ENCODE results near the gene ERG28.
"Not testable (repeated sequence)": the region's sequence is repeated elsewhere in the genome, so short reads cannot be mapped to it uniquely, and the experiment has no call there.

ERG28 gene

GRCh38 chr14:75660630-75661498 is at the start of gene ERG28, which contains the start of gene TTLL5:
Gene ERG28 (minus strand): TSS chr14:75660876. CDS start chr14:75657502, 3,374 bp downstream.
Gene TTLL5 (plus strand): TSS chr14:75661246. CDS start chr14:75663150, 1,904 bp downstream.
- peak; percentile 92 for DNase-seq (ENCODE audit: low read depth)

GRCh38 chr14:75709207-75709812 is 48.6 kb upstream of the ERG28 start:
- DNase-seq (ENCODE audit: low read depth): peak; percentile 24

- no peak for DNase-seq (ENCODE audit: low read depth)
Measured at GRCh38 chr14:75705014-75705413, 44.3 kb upstream of the ERG28 start.

- DNase-seq (ENCODE audit: low read depth): no peak
Measured at GRCh38 chr14:75703467-75703866, 42.8 kb upstream of the ERG28 start.

- DNase-seq (ENCODE audit: low read depth): no peak
Measured at GRCh38 chr14:75702616-75703261, 42.1 kb upstream of the ERG28 start.

- no peak for DNase-seq (ENCODE audit: low read depth)
Measured at GRCh38 chr14:75702122-75702521, 41.4 kb upstream of the ERG28 start.

- DNase-seq (ENCODE audit: low read depth): no peak
Measured at GRCh38 chr14:75700295-75700694, 39.6 kb upstream of the ERG28 start.

GRCh38 chr14:75699331-75699730 is 38.7 kb upstream of the ERG28 start:
- no peak for DNase-seq (ENCODE audit: low read depth)

- DNase-seq (ENCODE audit: low read depth): no peak
Measured at GRCh38 chr14:75697918-75698317, 37.2 kb upstream of the ERG28 start.

- no peak for DNase-seq (ENCODE audit: low read depth)
Measured at GRCh38 chr14:75697386-75697785, 36.7 kb upstream of the ERG28 start.

GRCh38 chr14:75695025-75695424 is 34.3 kb upstream of the ERG28 start:
- not testable (repeated sequence) for DNase-seq (ENCODE audit: low read depth)

GRCh38 chr14:75690010-75690409 is 29.3 kb upstream of the ERG28 start:
- DNase-seq (ENCODE audit: low read depth): no peak

- DNase-seq (ENCODE audit: low read depth): no peak
Measured at GRCh38 chr14:75689012-75689411, 28.3 kb upstream of the ERG28 start.

- DNase-seq (ENCODE audit: low read depth): no peak
Measured at GRCh38 chr14:75685910-75686309, 25.2 kb upstream of the ERG28 start.

- no peak for DNase-seq (ENCODE audit: low read depth)
Measured at GRCh38 chr14:75675265-75675960, 14.7 kb upstream of the ERG28 start.

GRCh38 chr14:75673345-75674035 is 12.8 kb upstream of the ERG28 start:
- no peak for DNase-seq (ENCODE audit: low read depth)

- DNase-seq (ENCODE audit: low read depth): no peak
Measured at GRCh38 chr14:75672605-75673192, 12.0 kb upstream of the ERG28 start.

GRCh38 chr14:75667099-75667765 is 6.6 kb upstream of the ERG28 start:
- DNase-seq (ENCODE audit: low read depth): no peak

GRCh38 chr14:75662966-75663365 is 2.3 kb upstream of the ERG28 start:
- no peak for DNase-seq (ENCODE audit: low read depth)

GRCh38 chr14:75661499-75661814 is 781 bp upstream of the ERG28 start:
- no peak for DNase-seq (ENCODE audit: low read depth)

GRCh38 chr14:75660238-75660629 is 442 bp downstream of the ERG28 start:
- DNase-seq (ENCODE audit: low read depth): no peak
